GM13976 (cell line): ENCODE data around the gene EIF4E1B.
"Not testable (repeated sequence)": the region's sequence is repeated elsewhere in the genome, so short reads cannot be mapped to it uniquely, and the experiment has no call there.

Experiments
- DNase-seq: peaks from one replicate; pipeline ENCODE4 v3.0.0; 2012; ENCODE audit warnings: low spot score
- in situ Hi-C: fragments of 300-500 bp; cut with MboI; formaldehyde crosslinking; loops from one replicate; pipeline ENCODE4 v1.12.0; 2022; ENCODE audit warnings: low sequenced_read_pairs, mixed read lengths, inconsistent platforms; ENCODE audit not compliant: unreplicated experiment
- TF ChIP-seq, protein P1 (sequence below): IDR thresholded peaks from 2 replicates; pipeline ENCODE4 v1.5.1; 2012; ENCODE audit warnings: borderline replicate concordance, mild to moderate bottlenecking; ENCODE audit not compliant: insufficient read depth; ENCODE audit errors: extremely low read depth, missing control alignments, control extremely low read depth

Gene EIF4E1B

GRCh38 chr5:176596069-176596644, 34.3 kb upstream of the EIF4E1B start:
- DNase-seq, result no peak
- TF ChIP-seq, protein P1, sequence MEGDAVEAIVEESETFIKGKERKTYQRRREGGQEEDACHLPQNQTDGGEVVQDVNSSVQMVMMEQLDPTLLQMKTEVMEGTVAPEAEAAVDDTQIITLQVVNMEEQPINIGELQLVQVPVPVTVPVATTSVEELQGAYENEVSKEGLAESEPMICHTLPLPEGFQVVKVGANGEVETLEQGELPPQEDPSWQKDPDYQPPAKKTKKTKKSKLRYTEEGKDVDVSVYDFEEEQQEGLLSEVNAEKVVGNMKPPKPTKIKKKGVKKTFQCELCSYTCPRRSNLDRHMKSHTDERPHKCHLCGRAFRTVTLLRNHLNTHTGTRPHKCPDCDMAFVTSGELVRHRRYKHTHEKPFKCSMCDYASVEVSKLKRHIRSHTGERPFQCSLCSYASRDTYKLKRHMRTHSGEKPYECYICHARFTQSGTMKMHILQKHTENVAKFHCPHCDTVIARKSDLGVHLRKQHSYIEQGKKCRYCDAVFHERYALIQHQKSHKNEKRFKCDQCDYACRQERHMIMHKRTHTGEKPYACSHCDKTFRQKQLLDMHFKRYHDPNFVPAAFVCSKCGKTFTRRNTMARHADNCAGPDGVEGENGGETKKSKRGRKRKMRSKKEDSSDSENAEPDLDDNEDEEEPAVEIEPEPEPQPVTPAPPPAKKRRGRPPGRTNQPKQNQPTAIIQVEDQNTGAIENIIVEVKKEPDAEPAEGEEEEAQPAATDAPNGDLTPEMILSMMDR, result no peak
- in situ Hi-C loops, result loop anchor here (25.0 kb wide), 1 partner anchor 184 kb away; the partner anchor contains the start of gene CLTB

- in situ Hi-C loops, result loop anchor here (25.0 kb wide), 1 partner anchor 185 kb away; the partner anchor contains the start of gene CLTB
These were observed 33.6 kb upstream of the EIF4E1B start for GRCh38 chr5:176596689-176597416.

DNA sequence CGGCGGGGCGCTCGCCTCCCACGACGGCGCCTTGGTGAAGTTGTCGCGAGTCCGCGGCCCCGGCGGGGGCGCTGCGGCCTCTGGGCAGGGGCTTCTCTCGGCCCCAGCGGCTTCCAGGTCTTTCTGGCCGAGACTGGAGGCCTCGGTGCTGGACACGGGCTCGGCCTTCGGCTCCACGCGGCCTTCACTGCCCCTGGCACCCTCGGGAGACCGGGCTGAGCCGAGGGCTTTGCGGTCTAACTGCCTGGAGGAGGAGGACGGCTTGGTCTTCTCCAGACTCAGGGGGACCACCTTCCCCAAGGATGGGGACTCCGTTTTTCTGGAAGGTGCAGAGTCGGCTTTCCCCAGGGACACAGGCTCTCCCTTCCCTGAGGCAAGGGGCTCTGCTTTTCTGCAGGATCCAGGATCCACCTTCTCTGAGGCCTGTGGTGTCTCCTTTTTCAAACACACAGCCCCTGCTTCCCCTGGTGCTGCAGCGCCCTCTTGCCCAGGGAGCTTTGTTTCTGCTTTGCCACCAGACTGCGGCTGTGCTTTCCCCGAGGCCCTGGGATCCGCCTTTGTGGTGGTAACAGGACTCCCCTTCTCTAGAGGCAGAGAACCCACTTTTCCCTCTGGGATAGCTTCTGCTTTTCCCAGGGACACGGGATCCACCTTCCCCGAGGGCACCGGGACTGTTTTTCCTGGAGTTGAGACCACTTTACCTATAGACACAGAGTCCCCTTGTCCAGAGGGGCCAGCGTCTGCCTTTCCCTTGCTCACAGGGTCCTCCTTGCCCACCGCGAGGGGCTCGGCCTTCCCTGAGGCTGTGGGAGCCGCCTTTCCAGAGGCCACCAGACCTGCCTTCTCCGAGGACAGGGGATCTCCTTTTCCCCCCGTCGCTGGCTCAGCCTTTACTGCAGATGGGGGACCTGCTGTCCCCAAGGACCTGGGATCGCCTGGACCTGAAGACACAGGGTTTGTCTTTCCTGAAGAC, 32.8 kb upstream of the EIF4E1B start:
- in situ Hi-C loops, result loop anchor here (25.0 kb wide), 1 partner anchor 185 kb away; the partner anchor contains the start of gene CLTB
- DNase-seq, result no peak
- TF ChIP-seq, protein P1, result no peak

More at GRCh38 chr5:176596689-176597416, 33.6 kb upstream of the EIF4E1B start:
- peak; percentile 84 for DNase-seq
- TF ChIP-seq, protein P1, result peak; percentile 26

GRCh38 chr5:176599749-176600430, 30.6 kb upstream of the EIF4E1B start:
- DNase-seq, result not testable (repeated sequence)
- in situ Hi-C loops, result loop anchor here (25.0 kb wide), 1 partner anchor 188 kb away; the partner anchor contains the start of gene CLTB

- DNase-seq, result no peak
- in situ Hi-C loops, result no loop called here
- TF ChIP-seq, protein P1, result no peak
These were observed 28.5 kb upstream of the EIF4E1B start for GRCh38 chr5:176601901-176602482.

GRCh38 chr5:176603091-176603490, 27.4 kb upstream of the EIF4E1B start:
- DNase-seq, result no peak
- TF ChIP-seq, protein P1, result no peak
- in situ Hi-C loops, result no loop called here
